ENCODE data around the gene CTBP1.

CTBP1 gene

DNA sequence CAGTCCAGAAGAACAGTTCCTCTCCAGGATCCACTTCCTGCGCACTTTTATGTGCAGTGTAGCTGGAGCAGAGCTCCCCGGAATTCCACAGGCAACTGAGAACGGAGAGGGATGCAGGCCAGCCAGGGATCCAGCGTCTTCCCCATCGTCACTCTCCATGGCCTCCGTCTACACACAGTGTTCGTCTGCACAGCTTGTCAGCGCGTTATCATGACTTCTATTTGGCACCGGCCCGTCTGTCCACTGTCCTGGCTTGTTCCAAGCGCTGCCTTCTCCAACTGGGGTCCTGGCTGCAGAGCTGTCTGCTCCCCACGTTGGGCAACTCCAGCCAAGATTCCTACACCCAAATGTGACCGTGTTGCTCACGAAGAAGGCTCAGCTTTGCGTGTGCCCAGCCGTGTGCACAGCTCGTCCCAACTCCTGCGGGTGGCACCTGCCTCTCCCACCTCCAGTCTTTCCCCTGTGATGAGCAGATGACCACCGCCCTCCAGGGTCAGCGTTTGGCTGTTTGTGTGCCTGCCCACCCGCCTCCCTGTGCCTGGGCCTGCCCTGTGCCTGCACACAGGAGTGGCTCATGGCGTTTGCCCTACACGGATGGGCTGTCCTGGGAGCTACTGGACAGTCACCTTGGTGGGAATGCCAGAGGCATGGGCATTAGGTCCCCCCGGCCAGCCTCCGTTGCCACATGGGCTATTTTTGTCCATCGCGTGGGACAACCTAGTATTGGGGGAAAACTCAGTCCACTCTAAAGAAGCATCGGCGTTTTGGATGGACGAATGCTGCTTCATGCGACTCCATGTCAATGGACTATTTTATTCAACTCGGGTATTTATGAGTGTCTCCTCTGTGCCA lies 2.2 kb upstream of the CTBP1 start:
- DNase-seq (ENCODE audit: low read depth in 1 of 2, low spot score in 1 of 2): no peak

DNA sequence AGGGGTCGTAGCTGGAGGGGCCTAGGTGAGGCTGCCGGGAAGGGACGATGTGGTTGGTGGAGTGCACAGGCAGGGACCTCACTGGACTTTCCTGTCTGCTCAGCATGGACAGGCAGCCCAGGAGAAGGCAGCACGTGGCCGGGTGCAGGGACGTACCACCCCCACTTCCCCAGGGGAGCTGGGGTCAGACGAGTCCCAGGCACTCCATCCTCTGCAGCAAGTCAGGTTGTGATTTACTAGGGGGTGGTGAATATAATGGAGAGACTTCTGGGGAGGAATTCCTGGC lies 1.5 kb upstream of the CTBP1 start:
- no peak for DNase-seq (ENCODE audit: low read depth in 1 of 2, low spot score in 1 of 2)

DNA sequence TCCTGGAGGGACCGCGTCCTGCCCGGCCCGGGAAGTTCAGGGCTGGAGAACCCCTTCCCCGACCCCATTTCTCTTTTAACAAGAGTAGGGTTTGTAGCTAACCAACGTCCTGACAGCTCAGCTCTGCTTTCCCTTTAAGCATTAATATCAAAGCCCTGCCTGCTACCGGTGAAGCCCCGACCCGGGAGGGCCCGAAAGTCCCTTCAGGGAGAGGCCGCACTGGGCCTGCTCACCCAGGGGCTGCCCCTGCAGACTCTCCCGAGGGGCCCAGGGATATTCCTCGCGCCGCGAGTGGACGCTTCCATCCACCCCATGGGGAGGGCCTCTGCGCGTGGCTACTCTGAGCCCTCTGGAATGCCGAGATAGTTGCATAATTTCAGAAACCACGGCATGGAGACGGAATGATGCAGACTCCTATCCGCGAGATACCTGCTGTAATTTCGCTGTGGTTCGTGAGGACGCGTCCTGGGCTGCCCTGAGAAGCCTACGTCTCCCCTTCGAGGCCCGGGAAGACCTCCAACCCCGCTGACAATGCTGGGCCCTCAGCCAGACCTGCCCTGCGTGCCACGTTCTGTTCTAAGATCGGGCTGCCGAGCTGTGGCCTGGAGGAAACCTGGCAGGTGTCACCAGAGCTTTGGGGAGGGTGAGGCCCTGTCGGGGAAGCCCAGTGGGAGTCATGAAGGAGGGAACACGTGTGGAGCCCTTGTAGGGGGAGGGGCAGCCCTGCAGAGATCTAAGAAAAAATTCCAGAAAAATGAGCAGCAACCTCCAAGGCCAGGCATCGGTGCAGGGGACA lies 999 bp upstream of the CTBP1 start:
- peak; percentile 30 to 33 for DNase-seq (ENCODE audit: low read depth in 1 of 2, low spot score in 1 of 2)

DNA sequence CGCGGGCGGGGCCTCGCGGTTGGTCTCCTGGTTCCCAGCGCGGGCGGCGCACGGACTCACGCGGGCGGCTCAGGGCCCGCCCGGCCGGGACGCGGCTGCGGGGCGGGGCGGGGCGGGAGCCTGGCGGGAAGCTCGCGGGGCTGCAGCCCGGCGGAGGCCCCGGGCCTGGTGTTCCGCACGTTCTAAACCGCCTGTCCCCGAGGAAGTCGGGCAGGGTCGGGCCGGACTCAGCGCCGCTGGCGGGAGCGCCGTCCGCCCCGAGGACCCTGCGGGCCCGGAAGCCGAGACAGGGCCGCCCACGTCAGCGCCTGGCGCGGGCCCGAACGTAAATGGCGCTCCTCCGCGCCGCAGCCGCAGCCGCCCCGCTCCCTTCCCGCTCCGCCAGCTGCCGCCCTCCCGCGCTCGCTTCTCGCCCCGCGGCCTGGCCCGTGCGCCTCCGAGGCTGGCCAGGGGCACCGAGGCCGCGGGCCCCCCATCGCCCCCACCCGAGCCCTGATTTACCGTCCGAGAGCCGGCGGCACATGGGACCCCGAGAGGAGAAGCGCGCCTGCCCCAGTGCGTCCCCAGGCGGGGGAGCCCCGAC lies 309 bp upstream of the CTBP1 start:
- DNase-seq (ENCODE audit: low read depth in 1 of 2, low spot score in 1 of 2): peak; percentile 64 to 77

DNA sequence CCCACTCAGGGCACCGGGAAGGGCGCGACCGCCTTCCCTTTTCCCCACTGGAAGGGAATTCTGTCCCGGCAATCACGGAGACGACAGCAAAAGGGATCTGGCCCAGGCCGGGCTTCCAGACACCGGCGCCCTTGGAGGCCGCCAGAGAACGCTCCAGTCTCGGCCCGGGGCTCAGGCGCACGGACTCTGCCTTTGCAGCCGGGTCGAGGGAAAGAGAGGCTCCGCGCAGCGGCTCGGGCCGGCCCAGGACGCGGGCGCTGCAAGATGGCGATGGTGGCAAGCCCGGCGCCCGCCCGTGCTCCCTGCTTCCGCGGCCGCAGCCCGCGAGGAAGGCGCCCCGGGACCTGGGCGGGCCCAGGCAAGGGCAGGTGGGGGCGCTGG lies 1.1 kb downstream of the CTBP1 start:
- no peak for DNase-seq (ENCODE audit: low read depth in 1 of 2, low spot score in 1 of 2)

DNA sequence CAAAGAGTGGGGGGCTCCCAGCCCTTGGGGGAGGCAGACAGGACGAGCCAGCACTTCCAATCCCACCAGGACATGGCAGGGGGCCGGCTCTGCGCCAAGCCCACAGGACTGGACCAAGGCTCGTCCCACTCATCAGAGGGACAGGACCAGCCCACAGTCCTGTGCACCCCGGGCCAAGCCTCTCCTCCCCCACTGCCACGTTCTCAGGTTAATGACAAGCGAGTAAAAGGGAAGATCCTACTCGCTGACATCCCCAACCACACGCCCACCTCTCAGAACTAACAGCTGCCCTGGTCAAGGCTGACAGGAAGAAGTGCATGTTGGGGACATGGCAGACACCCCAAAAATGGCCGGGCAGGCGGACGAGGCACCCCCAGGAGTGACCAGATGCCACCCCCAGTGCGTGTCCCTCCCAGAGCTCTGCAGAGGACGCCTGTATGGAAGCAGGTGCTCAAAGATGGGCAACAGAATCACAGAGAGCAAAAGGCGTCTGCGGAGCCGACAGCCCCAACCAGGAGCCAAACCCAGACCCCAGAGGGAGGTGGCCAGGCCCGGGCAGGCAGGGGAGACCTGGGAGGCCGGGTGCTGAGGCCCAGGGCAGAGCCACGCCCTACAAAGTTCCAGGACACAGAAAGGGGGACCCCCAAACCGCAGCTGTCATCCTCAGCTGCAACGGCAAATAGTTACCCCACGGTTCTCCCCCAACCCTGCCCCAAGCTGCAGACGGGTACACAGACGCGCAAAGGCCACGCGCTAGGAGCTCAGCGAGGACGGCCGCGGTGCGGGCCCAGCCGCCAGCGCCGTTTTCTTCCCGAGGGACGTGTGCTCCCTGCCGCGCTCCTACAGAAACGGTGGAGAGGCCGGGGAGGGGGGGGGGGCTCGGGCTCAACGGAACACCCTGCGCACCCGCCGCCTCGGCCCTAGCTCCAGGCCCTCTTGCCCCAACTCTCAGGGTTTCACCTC lies 1.7 kb downstream of the CTBP1 start:
- DNase-seq (ENCODE audit: low read depth in 1 of 2, low spot score in 1 of 2): no peak

DNA sequence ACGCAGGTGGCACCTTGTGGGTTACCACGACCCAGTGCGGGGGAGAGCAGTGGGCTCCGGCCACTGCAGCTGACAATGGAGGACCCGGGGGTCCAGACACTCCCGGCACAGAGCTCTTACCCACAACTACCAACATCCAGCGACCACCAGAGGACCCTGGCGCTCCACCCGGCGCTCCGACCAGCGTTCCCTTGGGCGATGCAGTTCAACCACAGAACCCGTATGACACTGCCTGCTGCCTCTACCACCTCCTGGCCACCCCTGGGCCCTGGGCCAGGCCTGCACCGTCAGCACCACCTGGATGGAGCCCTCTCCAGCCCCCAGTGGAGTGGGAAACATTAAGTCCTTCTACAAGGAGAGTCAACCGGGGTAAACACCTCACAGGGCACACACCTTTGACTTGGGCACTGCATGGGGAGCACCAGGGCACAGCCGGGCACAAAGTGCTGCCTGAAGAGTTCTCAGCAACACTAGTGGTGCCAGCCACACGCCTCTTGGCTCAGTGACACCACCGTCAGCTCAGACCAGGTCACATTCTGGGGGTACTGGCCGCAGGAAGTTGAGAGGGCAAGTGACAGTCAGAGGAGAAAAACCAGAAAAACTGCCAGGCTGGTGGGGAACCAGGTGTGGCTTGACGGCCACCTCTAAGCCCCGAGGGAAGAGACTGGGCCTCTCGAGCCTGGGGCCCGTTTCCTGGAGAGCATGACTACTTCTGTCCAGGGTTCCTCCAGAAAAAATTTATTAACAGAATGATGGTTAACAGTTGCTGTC lies 2.6 kb downstream of the CTBP1 start:
- no peak for DNase-seq (ENCODE audit: low read depth in 1 of 2, low spot score in 1 of 2)

DNA sequence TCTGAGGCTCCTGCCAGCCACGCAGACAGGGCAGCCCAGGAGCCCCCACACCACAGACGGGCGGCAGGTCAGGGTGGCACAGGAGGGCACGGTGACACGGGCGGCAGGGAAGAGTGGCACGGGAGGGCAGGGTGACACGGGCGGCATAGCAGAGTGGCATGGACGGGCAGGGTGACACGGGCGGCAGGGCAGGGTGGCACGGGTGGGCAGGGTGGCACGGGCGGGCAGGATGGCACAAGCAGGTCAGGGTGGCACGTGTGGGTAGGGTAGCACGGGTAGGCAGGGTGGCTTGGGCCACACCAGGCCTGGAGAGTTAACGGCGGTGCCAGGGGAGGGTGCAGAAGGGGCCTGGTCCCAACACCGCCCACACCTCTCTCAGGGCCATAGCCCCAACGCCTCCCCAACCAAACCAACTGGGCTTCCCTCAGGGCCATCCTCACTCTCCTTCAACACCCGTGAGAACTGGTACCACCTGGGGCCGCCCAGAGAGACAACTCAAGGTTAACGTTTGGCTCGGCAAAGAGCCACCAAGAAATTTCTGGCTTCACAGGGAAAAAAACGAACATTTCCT lies 3.4 kb downstream of the CTBP1 start:
- no peak for DNase-seq (ENCODE audit: low read depth in 1 of 2, low spot score in 1 of 2)

DNA sequence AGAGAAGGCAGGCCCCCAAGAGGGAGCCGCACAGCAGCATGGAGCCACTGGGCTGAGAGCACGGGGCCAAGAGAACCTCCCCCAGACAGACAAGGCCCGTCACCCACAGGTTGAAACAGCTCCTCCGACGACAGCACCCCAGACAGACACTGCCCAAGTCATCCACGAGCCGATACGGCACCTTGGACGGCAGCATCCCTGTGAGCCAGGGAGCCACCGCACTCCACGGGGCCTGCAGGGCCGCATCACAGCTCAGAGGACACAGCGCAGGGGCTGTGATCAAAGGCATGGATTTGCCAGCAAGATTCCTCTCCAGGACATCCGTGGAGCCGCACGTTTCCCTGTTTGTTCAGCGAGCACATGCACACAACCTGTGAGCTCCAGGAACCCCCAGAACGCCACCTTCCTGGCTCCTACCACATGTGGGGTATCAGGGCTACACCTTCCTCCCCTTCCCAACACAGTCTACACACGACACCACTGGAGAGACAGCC lies 3.9 kb downstream of the CTBP1 start:
- no peak for DNase-seq (ENCODE audit: low read depth in 1 of 2, low spot score in 1 of 2)

DNA sequence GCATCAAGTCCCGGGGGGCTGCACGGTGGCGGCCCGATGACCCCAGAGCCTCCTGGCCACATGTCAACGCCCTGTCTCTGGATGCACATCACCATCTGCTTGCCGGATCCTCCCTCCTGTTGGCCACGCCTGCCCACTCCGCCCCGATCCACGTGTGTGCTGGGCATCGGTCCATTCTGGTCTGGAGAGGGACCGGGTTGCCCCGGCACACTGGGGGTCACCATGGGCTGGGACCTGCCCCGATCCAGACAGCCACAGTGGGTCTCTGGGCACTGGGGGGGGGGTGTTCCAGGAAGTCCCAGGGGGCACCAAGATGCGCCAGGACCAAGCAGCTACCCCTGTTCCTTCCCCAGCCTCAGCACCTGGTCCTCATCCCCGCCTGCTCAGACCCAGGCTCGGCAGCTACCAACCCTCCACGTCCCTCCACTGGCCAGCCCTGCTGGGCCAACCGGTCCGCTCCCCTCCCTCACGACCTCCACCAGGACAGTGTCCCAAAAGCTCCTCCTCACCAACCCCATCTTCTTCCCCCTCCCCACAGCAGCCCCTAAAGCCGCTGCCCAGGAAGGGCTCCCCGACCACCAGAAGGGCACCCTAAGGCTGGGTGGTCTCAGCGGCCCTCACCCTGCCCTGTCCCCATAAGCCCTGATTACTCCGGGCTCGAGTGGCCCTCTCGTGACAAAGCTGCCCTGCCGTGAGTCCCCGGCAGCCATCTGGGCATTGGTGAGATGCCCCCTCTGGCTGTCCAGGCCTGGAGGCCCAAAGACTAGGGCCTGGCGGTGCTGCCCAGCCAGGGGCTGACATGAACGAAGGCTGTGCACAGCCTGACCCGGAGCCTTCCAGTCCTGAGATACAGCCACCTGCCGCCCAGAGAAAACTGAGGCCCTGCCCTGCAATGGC lies 4.6 kb downstream of the CTBP1 start:
- no peak for DNase-seq (ENCODE audit: low read depth in 1 of 2, low spot score in 1 of 2)

DNA sequence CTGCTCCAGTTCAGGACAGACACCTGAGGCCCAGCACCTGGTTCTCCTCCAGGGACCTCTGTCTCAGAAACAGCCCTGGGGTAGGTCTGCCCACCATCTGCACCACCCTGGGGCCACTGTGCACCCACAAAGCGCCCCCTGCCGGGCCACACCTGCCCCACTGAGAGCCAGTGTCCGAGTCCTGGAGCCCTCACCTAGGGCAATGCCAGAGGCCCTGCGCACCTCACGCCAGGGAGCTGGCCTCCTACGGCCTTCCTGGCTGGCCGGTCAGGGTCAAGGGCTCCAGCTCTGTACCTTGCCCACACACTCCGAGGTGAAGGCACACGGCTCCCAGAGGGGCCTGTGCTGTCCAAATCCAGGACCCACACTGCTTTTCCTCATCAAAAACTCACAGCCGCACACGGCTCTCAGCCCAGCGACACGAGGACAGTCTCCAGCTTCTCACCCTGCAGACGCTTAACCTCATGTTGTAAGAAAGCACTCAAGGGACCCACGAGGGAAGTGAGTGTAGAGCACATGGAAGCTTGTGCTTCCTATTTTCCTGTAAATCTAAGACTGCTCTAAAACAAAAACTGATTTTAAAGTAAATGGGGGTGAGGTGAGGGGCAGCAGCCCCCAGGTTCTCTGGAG lies 5.4 kb downstream of the CTBP1 start:
- no peak for DNase-seq (ENCODE audit: low read depth in 1 of 2, low spot score in 1 of 2)

DNA sequence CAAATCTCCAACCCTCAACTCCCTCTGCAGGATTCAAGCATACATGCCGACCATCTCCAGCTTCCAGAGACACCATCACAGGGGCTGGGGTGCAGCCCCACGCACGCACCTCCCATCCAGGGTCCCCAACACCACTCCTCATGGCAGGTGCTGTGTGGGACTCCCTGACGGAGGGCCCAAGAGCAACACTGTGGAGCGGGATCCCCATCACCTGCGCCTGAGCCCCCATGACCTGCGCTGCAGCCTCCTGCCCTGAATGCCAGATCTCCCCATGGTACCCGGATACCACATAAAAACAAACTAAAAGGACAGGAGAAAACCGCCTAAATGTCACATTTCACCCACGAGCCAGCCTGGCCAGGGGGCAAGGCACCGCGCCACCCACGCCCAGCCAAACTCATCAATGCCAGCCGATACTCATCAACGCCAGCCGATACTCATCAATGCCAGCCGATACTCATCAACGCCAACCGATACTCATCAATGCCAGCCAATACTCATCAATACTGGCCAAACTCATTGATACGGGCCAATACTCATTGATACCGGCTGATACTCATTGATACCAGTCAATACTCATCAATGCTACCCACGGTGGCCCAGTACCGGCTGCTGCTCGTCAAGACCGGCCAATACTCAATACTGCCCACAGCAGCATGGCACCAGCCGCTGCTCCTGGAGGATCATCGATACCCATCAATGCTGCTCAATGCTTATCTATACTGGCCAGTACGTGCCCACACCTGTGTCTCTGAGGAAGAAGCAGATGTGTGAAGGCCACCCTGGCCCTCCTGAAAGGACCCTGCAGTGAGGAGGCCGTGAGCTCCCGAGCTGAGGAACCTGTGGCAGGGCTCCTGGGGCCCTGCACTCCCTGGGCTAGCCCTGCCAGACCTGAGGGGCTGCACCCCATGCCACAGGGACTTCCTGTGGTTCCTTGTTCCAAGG lies 6.2 kb downstream of the CTBP1 start:
- DNase-seq (ENCODE audit: low read depth in 1 of 2, low spot score in 1 of 2): no peak

DNA sequence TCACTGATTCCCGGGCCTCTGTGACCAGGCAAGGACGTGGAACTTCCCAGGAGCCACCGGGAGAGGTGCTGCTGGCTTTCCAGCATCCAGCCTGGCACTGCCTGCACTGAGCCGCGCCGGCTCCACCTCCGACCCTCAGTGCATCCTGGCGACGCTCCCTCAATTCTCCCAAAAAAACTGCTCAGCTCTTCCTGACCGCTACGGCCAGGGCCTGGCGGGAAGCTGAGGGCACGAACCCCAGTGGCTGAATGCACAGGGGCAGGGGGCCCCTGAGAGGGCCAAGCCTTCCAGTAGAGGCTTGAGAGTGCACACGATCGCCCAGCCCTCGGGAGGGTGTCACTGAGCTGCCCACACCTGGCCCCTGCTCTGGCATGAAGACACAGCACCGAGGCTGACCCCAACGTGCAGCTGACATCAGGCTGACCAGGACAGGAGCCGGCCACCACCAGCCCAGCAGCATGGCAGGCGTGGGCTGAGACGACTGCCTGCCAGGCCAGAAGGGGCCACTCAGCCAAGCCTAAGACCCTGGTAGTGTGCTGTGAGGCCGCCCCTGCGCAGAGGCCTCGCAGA lies 6.9 kb downstream of the CTBP1 start:
- DNase-seq (ENCODE audit: low read depth in 1 of 2, low spot score in 1 of 2): no peak

DNA sequence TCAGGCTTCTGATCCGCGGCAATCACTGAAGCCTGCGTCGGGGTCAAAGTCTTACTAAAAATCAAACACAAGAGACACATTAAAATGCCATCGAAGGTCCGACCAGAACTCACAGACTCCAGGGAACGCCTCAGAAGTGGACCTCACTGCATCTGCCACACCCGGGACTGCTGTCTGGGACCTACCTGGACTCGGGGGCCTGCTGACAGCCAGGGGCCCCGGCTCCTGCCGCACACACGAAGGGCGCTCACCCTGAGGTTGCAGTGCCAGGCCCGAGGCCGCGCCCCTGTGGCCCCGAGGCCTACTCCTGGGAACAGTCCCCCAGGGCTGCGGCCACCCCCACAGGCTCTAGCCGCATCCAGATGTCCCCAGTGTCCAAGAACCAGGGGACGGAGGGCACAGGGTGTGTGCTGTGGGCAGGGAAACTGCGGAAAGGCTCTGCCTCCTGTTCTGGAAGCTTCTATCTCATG lies 7.4 kb downstream of the CTBP1 start:
- no peak for DNase-seq (ENCODE audit: low read depth in 1 of 2, low spot score in 1 of 2)

DNA sequence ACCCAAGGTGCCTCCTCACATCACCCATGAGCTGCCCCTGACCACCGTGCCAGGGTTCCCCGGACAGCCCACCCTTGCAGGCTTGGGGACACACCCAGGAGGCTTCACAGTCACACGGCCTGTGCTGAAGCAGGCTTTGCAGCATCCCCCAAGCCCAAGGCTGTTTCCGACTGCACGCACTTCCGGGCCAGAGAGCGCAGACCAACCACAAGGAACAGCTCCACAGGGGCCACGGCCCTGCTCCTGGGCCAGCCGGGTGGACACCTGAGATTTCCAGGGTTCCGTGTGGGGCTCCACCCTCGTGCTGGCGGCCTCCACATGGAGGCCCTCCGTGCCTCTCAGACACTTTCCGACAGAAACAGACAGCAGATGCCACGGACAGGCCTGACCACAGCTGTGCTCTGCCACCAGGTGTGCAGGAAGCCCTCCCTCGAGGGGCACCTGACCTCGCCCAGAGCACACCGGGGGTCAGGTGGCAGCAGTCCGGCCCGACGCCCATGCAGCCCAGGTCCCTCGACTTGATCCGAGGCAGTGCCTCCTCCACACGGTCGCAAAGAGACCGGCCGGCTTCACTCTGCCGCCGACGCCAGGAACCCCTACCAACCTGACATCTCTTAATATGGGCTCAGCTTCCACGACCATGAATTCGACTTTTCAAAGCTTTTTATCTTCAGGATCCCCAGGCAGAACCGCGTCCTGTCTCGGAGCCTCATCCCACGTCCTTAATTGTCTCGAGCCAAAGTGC lies 8.0 kb downstream of the CTBP1 start:
- DNase-seq (ENCODE audit: low read depth in 1 of 2, low spot score in 1 of 2): no peak

DNA sequence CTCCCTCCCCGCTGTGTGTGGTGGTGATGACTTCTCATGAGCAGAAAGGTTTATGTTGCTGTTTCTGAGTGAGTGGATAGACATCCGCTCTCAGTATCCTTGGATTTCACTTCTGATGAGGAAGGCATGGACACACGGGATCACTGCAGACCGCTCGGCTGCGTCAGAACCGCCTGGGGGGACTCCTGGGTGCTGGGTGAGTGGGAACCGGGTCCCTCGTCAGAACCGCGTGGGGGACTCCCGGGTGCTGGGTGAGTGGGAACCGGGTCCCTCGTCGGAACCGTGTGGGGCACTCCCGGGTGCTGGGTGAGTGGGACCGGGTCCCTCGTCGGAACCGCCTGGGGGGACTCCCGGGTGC lies 9.0 kb downstream of the CTBP1 start:
- DNase-seq (ENCODE audit: low read depth in 1 of 2, low spot score in 1 of 2): no peak

Data from activated T-helper 1 cell treated with anti-CD3 and anti-CD28 coated beads, Interleukin-2, amount 50 U/mL, for 16 hours (primary cell).